ENCODE data around the gene FOXP1. TPM values are rescaled to one million over a fixed set of nuclear protein-coding genes. Genes with fewer than 3 reads are reported as not detected.

FOXP1 gene
- total and polyA plus RNA-seq, 2 of the 8 experiments (the other 6 are each of a cell fraction or from before 2014, with no cell fraction given): 13.9 to 25.4 TPM

- H2BK20ac ChIP-seq (ENCODE audit: low read length): no peak overlapping the region
- ChIA-PET CTCF (ENCODE audit: partially characterized antibody) (interaction anchor here (0.6 kb wide), 1 partner anchor 1974 kb away, joined by 3 read pairs; no protein-coding TSS in a partner anchor), POLR2A (ENCODE audit: partially characterized antibody) (no interaction called here)
- H4K91ac ChIP-seq (replicated peaks; ENCODE audit: insufficient read length, low read length): no peak overlapping the region
- no peaks in the 10 kb centered on the region for H3K79me2 ChIP-seq (ENCODE audit: control insufficient read depth in 1 of 2, insufficient read depth in 2 of 2, low read length in 2 of 2)
- H2BK120ac ChIP-seq (replicated peaks; ENCODE audit: low read depth, low read length): no peak overlapping the region
- H4K5ac ChIP-seq (ENCODE audit: insufficient read length, low read depth, low read length): no peak overlapping the region
- H4K8ac ChIP-seq (ENCODE audit: extremely low read depth, insufficient read depth, low read length): no peak overlapping the region
- H3K9ac ChIP-seq (replicated peaks in 1 of 4; ENCODE audit: extremely low read depth in 1 of 4, low read depth in 3 of 4, low read length in 3 of 4): no peak overlapping the region
- H2AFZ ChIP-seq (ENCODE audit: low read length): no peak overlapping the region
- H3K23me2 ChIP-seq (ENCODE audit: low read depth, low read length): no peaks in the 10 kb centered on the region
- H3K27me3 ChIP-seq (replicated peaks in 1 of 4; ENCODE audit: control insufficient read depth in 3 of 4, extremely low read depth in 1 of 4, insufficient read depth in 3 of 4, low read length in 3 of 4): no peaks in the 10 kb centered on the region
- H3K18ac ChIP-seq (ENCODE audit: extremely low read depth, low read length): no peak overlapping the region
- H3K23ac ChIP-seq (ENCODE audit: insufficient read length): no peak overlapping the region
- no peak overlapping the region for H2BK5ac ChIP-seq (ENCODE audit: low read depth, low read length)
- no peak overlapping the region for H3K4me2 ChIP-seq (ENCODE audit: insufficient read depth in 1 of 2, low read depth in 2 of 2, low read length in 2 of 2)
- H3K36me3 ChIP-seq (ENCODE audit: control insufficient read depth in 2 of 4, insufficient read depth in 4 of 4, low read length in 3 of 4): peaks cover 0 to 3% (median 1%) of the 10 kb centered on the region in 4 experiments; a peak in 1 of 8 replicates
- H2AK5ac ChIP-seq (ENCODE audit: low read depth, low read length): no peak overlapping the region
- no peak overlapping the region for H2BK12ac ChIP-seq (ENCODE audit: low read depth, low read length)
- no peaks in the 10 kb centered on the region for H3K79me1 ChIP-seq (ENCODE audit: low read depth, low read length)
- H3K4me3 ChIP-seq (ENCODE audit: extremely low read depth in 1 of 4, insufficient read depth in 2 of 4, low read depth in 3 of 4, low read length in 4 of 4): no peak overlapping the region
- H3K9me3 ChIP-seq (ENCODE audit: insufficient read depth in 2 of 2, low read depth in 1 of 2, low read length in 1 of 2): no peaks in the 10 kb centered on the region
- no peak for TF ChIP-seq FOSL1 (IDR thresholded peaks at IDR 0.05; ENCODE audit: insufficient read depth, low read depth, low read length)
- TF ChIP-seq ATF3 (IDR thresholded peaks at IDR 0.05; ENCODE audit: insufficient read depth, low read depth, low read length): no peak
- TF ChIP-seq CBX5 (IDR thresholded peaks at IDR 0.05; ENCODE audit: low read depth, low read length): no peak
- no peak for TF ChIP-seq GTF2F1 (IDR thresholded peaks at IDR 0.05; ENCODE audit: borderline replicate concordance, low read depth, low read length)
- no peak for TF ChIP-seq GABPA (IDR thresholded peaks at IDR 0.05; ENCODE audit: borderline replicate concordance, insufficient read depth, low read length)
- no peak for TF ChIP-seq RNF2 (IDR thresholded peaks at IDR 0.05; ENCODE audit: borderline replicate concordance, low read depth, low read length, missing control alignments, poor library complexity, severe bottlenecking)
- no peak for TF ChIP-seq USF2 (IDR thresholded peaks at IDR 0.05; ENCODE audit: low read length)
- no peak for TF ChIP-seq SIX5 (IDR thresholded peaks at IDR 0.05; ENCODE audit: low read depth, low read length)
- TF ChIP-seq ASH2L (IDR thresholded peaks at IDR 0.05; ENCODE audit: low read length): no peak
- TF ChIP-seq ZNF274 (IDR thresholded peaks at IDR 0.05; ENCODE audit: borderline replicate concordance, extremely low read depth, low read length): no peak
- H3K4me1 ChIP-seq (replicated peaks in 1 of 4; ENCODE audit: control insufficient read depth in 3 of 4, insufficient read depth in 4 of 4, low read length in 3 of 4): peaks cover 2 to 5% (median 3%) of the 10 kb centered on the region in 4 experiments; a peak in 3 of 7 replicates
- DNase-seq (ENCODE audit: low read depth in 1 of 2, low spot score in 2 of 2) (no peak), FAIRE-seq (peak; percentile 50)
- H4K20me1 ChIP-seq (replicated peaks in 1 of 2; ENCODE audit: control insufficient read depth in 1 of 2, insufficient read depth in 2 of 2, low read length in 2 of 2): no peaks in the 10 kb centered on the region
- 79% methylated on average over 6 of the region's 6 CpGs; no CpG with 5 or more reads in 1 of the 2 experiments for WGBS, 2 experiments (ENCODE audit: extremely low coverage in 1 of 2, insufficient coverage in 1 of 2, insufficient read length in 1 of 2, insufficient replicate concordance in 2 of 2, low coverage in 1 of 2, low lambda C conversion rate in 2 of 2, missing lambda C conversion rate in 1 of 2)
- no peak overlapping the region for H2BK15ac ChIP-seq (ENCODE audit: low read length)
- no peak overlapping the region for H3K4ac ChIP-seq (replicated peaks; ENCODE audit: insufficient read length, low read depth, low read length)
- no peak overlapping the region for H3K56ac ChIP-seq (replicated peaks; ENCODE audit: insufficient read length, low read depth, low read length)
- no peak overlapping the region for H3K27ac ChIP-seq (ENCODE audit: low read depth, low read length)
- no peak overlapping the region for H3K14ac ChIP-seq (ENCODE audit: insufficient read length)
Observed at GRCh38 chr3:71112576-71112975, 471.0 kb downstream of the FOXP1 start.

Measured in H1 (cell line).